ENCODE results near the gene ERF.
A peak's percentile ranks its signal among the peaks of the same experiment; 100 is the strongest.

ERF gene

GRCh38 chr19:42234364-42234763 lies 20.6 kb downstream of the ERF start:
- no peak for DNase-seq

- DNase-seq: no peak
Observed at GRCh38 chr19:42233678-42234292, 21.1 kb downstream of the ERF start.

GRCh38 chr19:42233106-42233505 lies 21.8 kb downstream of the ERF start:
- no peak for DNase-seq

GRCh38 chr19:42232435-42232834 lies 22.5 kb downstream of the ERF start:
- no peak for DNase-seq

GRCh38 chr19:42230571-42230970 lies 24.4 kb downstream of the ERF start:
- DNase-seq: no peak

- no peak for DNase-seq
Observed at GRCh38 chr19:42229855-42230351, 25.0 kb downstream of the ERF start.

GRCh38 chr19:42229301-42229854 lies 25.6 kb downstream of the ERF start:
- DNase-seq: no peak

- no peak for DNase-seq
Observed at GRCh38 chr19:42228641-42229040, 26.3 kb downstream of the ERF start.

GRCh38 chr19:42226886-42227285 lies 28.0 kb downstream of the ERF start:
- DNase-seq: no peak

- no peak for DNase-seq
Observed at GRCh38 chr19:42225718-42226292, 29.1 kb downstream of the ERF start.

- no peak for DNase-seq
Observed at GRCh38 chr19:42224940-42225717, 29.8 kb downstream of the ERF start.

- DNase-seq: no peak
Observed at GRCh38 chr19:42220751-42221097, 34.2 kb downstream of the ERF start.

- DNase-seq: peak; percentile 91
Observed at GRCh38 chr19:42219812-42220750, 34.8 kb downstream of the ERF start, which contains the start of gene ZNF526. ZNF526 (plus strand) TSS chr19:42220312; CDS start chr19:42224404, 4,092 bp downstream.

GRCh38 chr19:42217520-42218437 lies 37.1 kb downstream of the ERF start, which contains the start of gene DEDD2:
DEDD2 (minus strand) TSS chr19:42217677; CDS start chr19:42217007, 670 bp downstream.
- DNase-seq: peak; percentile 85

- peak; percentile 13 for DNase-seq
Observed at GRCh38 chr19:42216653-42217519, 38.0 kb downstream of the ERF start.

- DNase-seq: no peak
Observed at GRCh38 chr19:42214810-42215485, 40.0 kb downstream of the ERF start.

- no peak for DNase-seq
Observed at GRCh38 chr19:42212886-42213285, 42.0 kb downstream of the ERF start.

- no peak for DNase-seq
Observed at GRCh38 chr19:42208612-42209011, 46.3 kb downstream of the ERF start.

- no peak for DNase-seq
Observed at GRCh38 chr19:42207767-42208271, 47.1 kb downstream of the ERF start.

Data from NCI-H510A (cell line).